Activated CD8-positive, alpha-beta memory T cell treated with anti-CD3 and anti-CD28 coated beads for 1 hour (primary cell): ENCODE results near the gene STK33.
A peak's percentile ranks its signal among the peaks of the same experiment; 100 is the strongest.

ENCODE experiments used
- DNase-seq, 2 donors: peaks; one replicate each; pipeline ENCODE4 v3.0.0-alpha.2; 2020; ENCODE audit warnings: low read depth in 1 of 2; ENCODE audit errors: extremely low read depth in 1 of 2

STK33 gene

GRCh38 chr11:8604078-8604723 is 10.2 kb upstream of the STK33 start:
- DNase-seq: peak in 1 of 2 donors; percentile 14

GRCh38 chr11:8603696-8604077 is 9.7 kb upstream of the STK33 start:
- DNase-seq: no peak

- no peak for DNase-seq
Measured at GRCh38 chr11:8601376-8602133, 7.5 kb upstream of the STK33 start.

GRCh38 chr11:8598506-8598905 is 4.5 kb upstream of the STK33 start:
- no peak for DNase-seq

GRCh38 chr11:8597182-8597581 is 3.2 kb upstream of the STK33 start:
- no peak for DNase-seq

GRCh38 chr11:8596504-8597046 is 2.5 kb upstream of the STK33 start:
- no peak for DNase-seq

GRCh38 chr11:8593455-8593854 is 573 bp downstream of the STK33 start:
- DNase-seq: no peak

- DNase-seq: no peak
Measured at GRCh38 chr11:8587915-8588314, 6.1 kb downstream of the STK33 start.

GRCh38 chr11:8586805-8587204 is 7.2 kb downstream of the STK33 start:
- DNase-seq: no peak

- no peak for DNase-seq
Measured at GRCh38 chr11:8586184-8586583, 7.8 kb downstream of the STK33 start.

GRCh38 chr11:8584511-8584910 is 9.5 kb downstream of the STK33 start:
- DNase-seq: no peak

GRCh38 chr11:8584082-8584481 is 9.9 kb downstream of the STK33 start:
- DNase-seq: no peak

- DNase-seq: no peak
Measured at GRCh38 chr11:8581300-8581699, 12.7 kb downstream of the STK33 start.

- no peak for DNase-seq
Measured at GRCh38 chr11:8577791-8578581, 16.0 kb downstream of the STK33 start.

- DNase-seq: no peak
Measured at GRCh38 chr11:8574798-8575197, 19.2 kb downstream of the STK33 start.

GRCh38 chr11:8573777-8574176 is 20.3 kb downstream of the STK33 start:
- DNase-seq: no peak

GRCh38 chr11:8567602-8568198 is 26.3 kb downstream of the STK33 start:
- DNase-seq: no peak

GRCh38 chr11:8566613-8567210 is 27.3 kb downstream of the STK33 start:
- no peak for DNase-seq

- no peak for DNase-seq
Measured at GRCh38 chr11:8564526-8564925, 29.5 kb downstream of the STK33 start.

- DNase-seq: no peak
Measured at GRCh38 chr11:8561461-8561860, 32.6 kb downstream of the STK33 start.

- no peak for DNase-seq
Measured at GRCh38 chr11:8558436-8558835, 35.6 kb downstream of the STK33 start.
